GM12878 (cell line): Measurements from ENCODE around the gene HLX. TPM values are rescaled to one million over a fixed set of nuclear protein-coding genes. Genes with fewer than 3 reads are reported as not detected.

Experiments
- ATAC-seq: fragments of 200-7000 bp; cut with Tn5 transposase; 3 replicates; pipeline ENCODE4 v1.9.1; 2020; ENCODE audit warnings: mild to moderate bottlenecking, moderate library complexity
- BruUV-seq: library from RNA; stranded (reverse); fragments of 400-500 nt; replicated peaks from 2 replicates; lab custom pipeline; 2021; lab: Mats Ljungman, UMichigan
- CTCF ChIA-PET: fragments of 300-600 bp; sonication (Branson Sonifier 250); formaldehyde crosslinking; extraction: SDS; loops from one replicate; lab custom pipeline; 2021; ENCODE audit warnings: inconsistent platforms; lab: Yijun Ruan, JAX
- POLR2A ChIA-PET: fragments of 350-600 bp; formaldehyde crosslinking; extraction: SDS; loops from one replicate; lab custom pipeline; 2021; ENCODE audit warnings: inconsistent platforms; lab: Charles Lee
- RAD21 ChIA-PET: fragments of 300-600 bp; sonication (Branson Sonifier 250); formaldehyde crosslinking; loops from one replicate; lab custom pipeline; 2023; ENCODE audit warnings: antibody characterized with exemption; ENCODE audit not compliant: unreplicated experiment; lab: Charles Lee
- SMC1A ChIA-PET: fragments of 300-600 bp; sonication (Branson Sonifier 250); formaldehyde crosslinking; loops from one replicate; lab custom pipeline; 2023; ENCODE audit not compliant: unreplicated experiment, uncharacterized antibody; lab: Charles Lee
- DNase-seq: peaks from one replicate; pipeline ENCODE4 v3.0.0-alpha.2; 2011; ENCODE audit warnings: low read depth, low spot score
- FAIRE-seq: peaks from 3 replicates; lab custom pipeline; 2011; peaks lifted over from hg19 to GRCh38; lab: Jason Lieb, UNC
- H2AFZ ChIP-seq: 2 replicates; pipeline ENCODE4 v1.6.0; 2011; ENCODE audit warnings: low read depth, low read length, control low read depth; ENCODE audit not compliant: control insufficient read depth
- H3K27ac ChIP-seq: 2 replicates; pipeline ENCODE4 v1.5.1; 2011; ENCODE audit warnings: control low read depth; ENCODE audit not compliant: control insufficient read depth, insufficient read depth
- H3K27me3 ChIP-seq, 2 experiments: replicated peaks in 1 of 2; 2 replicates each; pipeline versions ENCODE4 v1.6.0 to v1.6.1; 2011; ENCODE audit warnings: low read length in 1 of 2; ENCODE audit not compliant: control insufficient read depth in 2 of 2, insufficient read depth in 2 of 2
- H3K36me3 ChIP-seq, 2 experiments: 2 replicates each; pipeline ENCODE4 v1.5.1; 2011; ENCODE audit warnings: low read length in 1 of 2; ENCODE audit not compliant: control insufficient read depth in 2 of 2, insufficient read depth in 2 of 2
- H3K4me1 ChIP-seq: 2 replicates; pipeline ENCODE4 v1.6.1; 2011; ENCODE audit warnings: mild to moderate bottlenecking, low read length, moderate library complexity, mixed read lengths; ENCODE audit not compliant: control insufficient read depth, insufficient read depth
- H3K4me2 ChIP-seq: 2 replicates; pipeline ENCODE4 v1.6.0; 2011; ENCODE audit warnings: control low read depth; ENCODE audit not compliant: control insufficient read depth, insufficient read depth
- H3K4me3 ChIP-seq: fragments of 200-600 bp; sonication (generic); 2 replicates; pipeline ENCODE4 v1.5.1; 2016
- H3K79me2 ChIP-seq: 2 replicates; pipeline ENCODE4 v1.6.0; 2011; ENCODE audit warnings: low read length; ENCODE audit not compliant: control insufficient read depth, insufficient read depth
- H3K9ac ChIP-seq: 2 replicates; pipeline ENCODE4 v1.8.0; 2011; ENCODE audit warnings: low read length, control low read depth, mixed read lengths; ENCODE audit not compliant: control insufficient read depth, insufficient read depth
- H3K9me3 ChIP-seq: replicated peaks from 3 replicates; pipeline ENCODE4 v1.5.1; 2011; ENCODE audit warnings: mild to moderate bottlenecking, low read length; ENCODE audit not compliant: control insufficient read depth, insufficient read depth
- H4K20me1 ChIP-seq: 2 replicates; pipeline ENCODE4 v1.6.0; 2011; ENCODE audit not compliant: control insufficient read depth, insufficient read depth
- WGBS: methylation state at CpG from one replicate; pipeline ENCODE4 v1.1.6; 2016; ENCODE audit warnings: low lambda C conversion rate; ENCODE audit not compliant: insufficient replicate concordance, insufficient coverage; ENCODE audit errors: missing lambda C conversion rate; 5-methylcytosine and 5-hydroxymethylcytosine counted together
- in situ Hi-C: fragments of 300-500 bp; cut with MboI; formaldehyde crosslinking; loops from 9 replicates; pipeline ENCODE4 v1.14.3; 2018; ENCODE audit warnings: mixed read lengths
- intact Hi-C: fragments of 100-400 bp; cut with micrococcal nuclease; formaldehyde crosslinking; loops from one replicate; pipeline ENCODE4 v1.14.2; 2022; ENCODE audit not compliant: unreplicated experiment
- polyA plus RNA-seq, 11 experiments: library from polyadenylated mRNA; depleted of rRNA in 4 of 11; unstranded in 6 of 11; stranded (reverse) in 5 of 11; fragments of >200 nt; fragmentation: Nextera tagmentation in 4 of 11; fragmentation: Illumina TruSeq in 1 of 11; extraction: Ambion mirVana in 4 of 11; extraction: Trizol in 1 of 11; gene quantifications; 1 replicate in 1 of 11; 2 replicates in 10 of 11; pipeline versions ENCODE4 v1.2.1 to v1.2.3, GENCODE V29; 2011 to 2016; ENCODE audit warnings: inconsistent platforms in 2 of 11, missing spikeins in 2 of 11, low read depth in 1 of 11
- total RNA-seq, 4 experiments: library from RNA; depleted of rRNA in 3 of 4; stranded (reverse); fragments of >200 nt in 3 of 4; fragmentation: Illumina TruSeq in 1 of 4; extraction: Trizol in 1 of 4; gene quantifications; 2 replicates each; pipeline versions ENCODE4 v1.2.1 to v1.2.3, GENCODE V29; 2013 to 2021
- TF ChIP-seq, protein P1 (sequence below): fragments of 450-650 bp; IDR thresholded peaks from 2 replicates; pipeline ENCODE4 v1.6.1; 2017; ENCODE audit warnings: mild to moderate bottlenecking, moderate library complexity

The HLX gene
- total and polyA plus RNA-seq, 10 of the 15 experiments (the other 5 are each of a cell fraction or from before 2014, with no cell fraction given), result 0.11 to 2.3 (median 1.1) TPM

DNA sequence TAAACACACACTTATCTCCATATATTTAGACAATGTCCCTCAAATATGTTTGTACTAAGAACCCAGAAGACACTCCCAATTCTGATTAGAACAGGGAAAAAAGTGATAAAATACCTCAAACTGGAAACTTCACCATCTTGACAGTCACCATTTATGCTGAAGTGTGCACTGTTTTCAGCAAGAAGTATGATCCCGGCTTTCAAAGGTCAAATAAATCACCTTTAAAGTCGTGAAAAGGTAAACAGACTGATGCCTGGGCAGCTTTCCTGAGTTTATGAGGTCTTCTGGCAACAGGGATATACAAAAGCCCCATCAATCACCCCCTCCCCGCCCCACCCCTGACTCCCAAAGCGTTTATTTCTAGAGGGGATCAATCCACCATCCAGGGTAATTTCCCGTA is 37.9 kb downstream of the HLX start:
- no peak overlapping the region for H3K4me2 ChIP-seq
- BruUV-seq, result no TSS peak
- SMC1A ChIA-PET, result interaction anchor here (0.9 to 1.6 kb wide), 2 partner anchors 12 to 286 kb away, joined by 3 to 4 read pairs; no protein-coding TSS in a partner anchor
- no peaks in the 10 kb centered on the region for H3K36me3 ChIP-seq
- POLR2A ChIA-PET, result no interaction called here
- ATAC-seq, result no peak
- H3K27me3 ChIP-seq, result peaks cover 0 to 3% of the 10 kb centered on the region in 2 experiments; a peak in 2 of 4 replicates
- in situ Hi-C loops, result no loop called here
- no peak overlapping the region for H3K9ac ChIP-seq
- no peaks in the 10 kb centered on the region for H3K9me3 ChIP-seq
- H3K27ac ChIP-seq, result no peak overlapping the region
- FAIRE-seq, result no peak
- no peak overlapping the region for H3K4me3 ChIP-seq
- H2AFZ ChIP-seq, result no peak overlapping the region
- RAD21 ChIA-PET, result no interaction called here
- no peaks in the 10 kb centered on the region for H3K4me1 ChIP-seq
- no peaks in the 10 kb centered on the region for H3K79me2 ChIP-seq
- TF ChIP-seq, protein P1, sequence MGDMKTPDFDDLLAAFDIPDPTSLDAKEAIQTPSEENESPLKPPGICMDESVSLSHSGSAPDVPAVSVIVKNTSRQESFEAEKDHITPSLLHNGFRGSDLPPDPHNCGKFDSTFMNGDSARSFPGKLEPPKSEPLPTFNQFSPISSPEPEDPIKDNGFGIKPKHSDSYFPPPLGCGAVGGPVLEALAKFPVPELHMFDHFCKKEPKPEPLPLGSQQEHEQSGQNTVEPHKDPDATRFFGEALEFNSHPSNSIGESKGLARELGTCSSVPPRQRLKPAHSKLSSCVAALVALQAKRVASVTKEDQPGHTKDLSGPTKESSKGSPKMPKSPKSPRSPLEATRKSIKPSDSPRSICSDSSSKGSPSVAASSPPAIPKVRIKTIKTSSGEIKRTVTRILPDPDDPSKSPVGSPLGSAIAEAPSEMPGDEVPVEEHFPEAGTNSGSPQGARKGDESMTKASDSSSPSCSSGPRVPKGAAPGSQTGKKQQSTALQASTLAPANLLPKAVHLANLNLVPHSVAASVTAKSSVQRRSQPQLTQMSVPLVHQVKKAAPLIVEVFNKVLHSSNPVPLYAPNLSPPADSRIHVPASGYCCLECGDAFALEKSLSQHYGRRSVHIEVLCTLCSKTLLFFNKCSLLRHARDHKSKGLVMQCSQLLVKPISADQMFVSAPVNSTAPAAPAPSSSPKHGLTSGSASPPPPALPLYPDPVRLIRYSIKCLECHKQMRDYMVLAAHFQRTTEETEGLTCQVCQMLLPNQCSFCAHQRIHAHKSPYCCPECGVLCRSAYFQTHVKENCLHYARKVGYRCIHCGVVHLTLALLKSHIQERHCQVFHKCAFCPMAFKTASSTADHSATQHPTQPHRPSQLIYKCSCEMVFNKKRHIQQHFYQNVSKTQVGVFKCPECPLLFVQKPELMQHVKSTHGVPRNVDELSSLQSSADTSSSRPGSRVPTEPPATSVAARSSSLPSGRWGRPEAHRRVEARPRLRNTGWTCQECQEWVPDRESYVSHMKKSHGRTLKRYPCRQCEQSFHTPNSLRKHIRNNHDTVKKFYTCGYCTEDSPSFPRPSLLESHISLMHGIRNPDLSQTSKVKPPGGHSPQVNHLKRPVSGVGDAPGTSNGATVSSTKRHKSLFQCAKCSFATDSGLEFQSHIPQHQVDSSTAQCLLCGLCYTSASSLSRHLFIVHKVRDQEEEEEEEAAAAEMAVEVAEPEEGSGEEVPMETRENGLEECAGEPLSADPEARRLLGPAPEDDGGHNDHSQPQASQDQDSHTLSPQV, result no peak
- intact Hi-C loops, result no loop called here
- H4K20me1 ChIP-seq, result no peaks in the 10 kb centered on the region
- no peak for DNase-seq
- 9% methylated on average over 5 of the region's 5 CpGs for WGBS
- CTCF ChIA-PET, result no interaction called here
